NOMO-1 (cell line): ENCODE results near the gene STK40.
A peak's percentile ranks its signal among the peaks of the same experiment; 100 is the strongest.

Source experiments
- DNase-seq, 2 experiments: peaks; one replicate each; lab custom pipeline; 2025; ENCODE audit not compliant: unreplicated experiment in 2 of 2; lab: John Stamatoyannopoulos, UW

Gene STK40

DNA sequence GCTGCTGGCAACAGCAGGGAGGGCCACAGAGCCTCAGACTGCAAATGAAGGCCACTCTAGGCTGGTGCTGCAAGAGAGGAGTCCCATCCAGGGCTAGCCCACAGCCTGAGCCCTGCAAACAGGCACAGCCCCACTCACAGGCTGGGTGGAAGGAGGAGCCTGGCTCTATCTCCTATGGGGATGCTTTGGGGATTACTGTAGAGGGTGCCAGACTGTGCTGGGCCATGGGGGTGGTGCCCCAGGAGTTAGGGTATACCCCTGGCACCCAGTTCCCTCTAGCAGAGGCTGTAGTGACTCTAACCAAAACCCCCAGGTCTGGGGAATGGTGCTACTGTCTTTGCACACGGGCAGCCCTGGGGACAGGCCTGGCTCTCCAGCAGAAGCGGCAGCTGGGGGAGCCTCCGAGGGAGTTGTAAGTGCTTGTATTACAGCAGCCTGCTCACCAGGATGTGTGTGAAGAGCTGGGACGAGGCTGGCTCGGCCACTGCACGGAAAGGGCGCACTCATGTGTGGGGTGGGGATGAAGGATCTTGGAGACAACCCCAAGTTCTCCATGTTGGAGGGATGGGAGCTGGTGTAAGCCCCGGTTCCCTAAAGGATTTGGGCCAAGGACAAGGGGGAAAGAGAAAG is 38.9 kb downstream of the STK40 start:
- DNase-seq, result no peak

DNA sequence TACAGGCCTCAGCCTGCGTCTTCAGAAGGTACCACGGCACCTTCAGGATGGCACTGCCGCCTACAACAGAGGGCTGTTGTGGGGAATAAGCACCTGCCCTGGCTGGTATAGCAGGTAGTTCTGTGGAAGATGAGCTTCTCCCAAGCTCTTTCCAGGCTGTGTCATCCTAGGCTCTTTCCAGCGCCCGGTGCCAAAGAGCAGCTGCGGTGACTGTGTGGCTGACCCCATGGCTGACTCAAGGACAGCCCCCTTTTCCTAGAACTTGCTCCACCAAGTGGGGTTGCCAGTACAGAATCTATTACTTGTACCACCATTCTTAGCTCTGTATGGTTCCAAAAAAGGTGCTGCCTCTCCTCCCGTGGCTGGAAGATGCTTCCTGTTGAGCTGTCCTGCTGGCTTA is 40.4 kb downstream of the STK40 start:
- no peak for DNase-seq

- no peak for DNase-seq
These were observed 41.4 kb downstream of the STK40 start for GRCh38 chr1:36344395-36344680.

GRCh38 chr1:36343651-36344394 is 41.9 kb downstream of the STK40 start:
- DNase-seq, result no peak

- DNase-seq, result peak in 1 of 2 experiments; percentile 22
These were observed 43.1 kb downstream of the STK40 start for GRCh38 chr1:36342426-36343185.

- no peak for DNase-seq
These were observed 44.0 kb downstream of the STK40 start for GRCh38 chr1:36341626-36342320.

DNA sequence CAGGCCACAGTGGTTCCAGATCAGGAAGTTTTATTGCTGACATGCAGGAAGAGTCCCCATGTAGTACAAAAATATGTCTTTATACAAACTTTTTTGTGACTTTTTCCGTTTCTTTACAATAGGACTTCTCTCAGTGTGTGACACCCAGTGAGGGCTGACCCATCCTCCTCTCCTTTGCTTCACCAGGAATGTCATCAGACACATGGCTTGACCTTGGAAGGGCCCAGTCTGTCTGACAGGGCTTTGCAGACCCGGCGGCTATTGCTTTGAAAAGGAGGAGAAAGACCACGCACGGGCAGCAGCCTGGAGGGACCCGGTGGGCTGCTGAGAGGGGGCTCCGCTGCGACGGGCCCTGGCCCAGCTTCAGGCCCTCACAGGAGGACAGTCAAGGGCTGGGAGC is 46.1 kb downstream of the STK40 start:
- no peak for DNase-seq

- no peak for DNase-seq
These were observed 46.5 kb downstream of the STK40 start for GRCh38 chr1:36339215-36339614.

DNA sequence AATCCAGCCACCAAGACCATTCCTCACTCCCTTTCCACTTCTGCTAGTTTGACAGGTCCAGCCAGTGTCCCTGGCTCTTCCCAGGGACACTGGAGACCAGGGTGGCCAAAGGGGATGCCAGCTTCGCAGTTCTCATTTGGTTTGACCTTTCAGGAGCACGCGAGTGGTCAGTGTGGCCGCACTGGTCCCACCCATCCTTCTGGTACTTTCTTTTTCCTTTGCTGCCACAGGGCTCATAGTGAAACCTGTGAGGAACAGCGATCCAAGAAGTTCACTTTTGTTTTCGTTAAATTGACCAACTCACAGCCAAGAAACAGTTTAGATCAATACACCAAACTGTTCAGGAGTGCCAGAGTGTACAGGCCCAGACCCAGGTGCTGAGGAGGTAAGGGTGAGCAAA is 47.9 kb downstream of the STK40 start:
- no peak for DNase-seq

DNA sequence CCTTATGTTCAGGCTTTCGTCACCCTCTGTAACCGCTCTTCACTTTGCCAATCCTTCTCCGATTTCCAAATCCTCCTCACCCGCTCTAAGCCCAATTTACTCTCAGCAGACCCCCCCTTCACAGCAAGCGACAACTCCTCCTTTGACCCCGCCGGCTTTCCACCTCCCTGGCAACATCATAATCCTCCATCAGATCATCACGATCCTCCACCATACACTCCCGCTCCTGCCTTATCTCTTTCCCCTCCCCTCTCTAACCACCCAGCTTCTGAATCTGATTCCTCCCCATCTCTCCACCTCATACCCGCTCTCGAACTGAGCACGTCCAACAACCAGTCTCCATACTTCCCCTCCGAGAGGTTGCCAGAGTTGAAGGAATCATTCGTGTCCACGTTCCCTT is 54.8 kb downstream of the STK40 start:
- no peak for DNase-seq

- DNase-seq, result no peak
These were observed 55.9 kb downstream of the STK40 start for GRCh38 chr1:36329817-36330216.

DNA sequence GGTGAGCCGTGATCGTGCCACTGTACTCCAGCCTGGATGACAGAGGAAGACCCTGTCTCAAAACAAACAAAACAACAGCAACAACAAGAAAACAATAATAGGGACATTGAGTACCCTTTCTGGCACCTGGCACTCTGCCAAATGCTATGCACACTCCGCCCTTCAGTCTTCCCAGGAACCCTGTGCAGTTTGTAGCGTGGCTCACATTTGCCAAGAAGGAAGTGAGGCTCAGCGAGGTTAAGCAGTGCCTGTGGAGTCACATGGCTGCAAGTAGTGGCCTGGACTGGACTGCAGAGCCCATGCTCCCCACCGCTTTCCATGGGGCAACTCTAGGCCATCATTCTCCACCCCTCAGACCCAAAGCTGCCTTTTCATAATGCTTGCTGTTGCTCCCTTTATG is 57.0 kb downstream of the STK40 start:
- DNase-seq, result no peak

- DNase-seq, result no peak
These were observed 57.6 kb downstream of the STK40 start for GRCh38 chr1:36328088-36328480.

DNA sequence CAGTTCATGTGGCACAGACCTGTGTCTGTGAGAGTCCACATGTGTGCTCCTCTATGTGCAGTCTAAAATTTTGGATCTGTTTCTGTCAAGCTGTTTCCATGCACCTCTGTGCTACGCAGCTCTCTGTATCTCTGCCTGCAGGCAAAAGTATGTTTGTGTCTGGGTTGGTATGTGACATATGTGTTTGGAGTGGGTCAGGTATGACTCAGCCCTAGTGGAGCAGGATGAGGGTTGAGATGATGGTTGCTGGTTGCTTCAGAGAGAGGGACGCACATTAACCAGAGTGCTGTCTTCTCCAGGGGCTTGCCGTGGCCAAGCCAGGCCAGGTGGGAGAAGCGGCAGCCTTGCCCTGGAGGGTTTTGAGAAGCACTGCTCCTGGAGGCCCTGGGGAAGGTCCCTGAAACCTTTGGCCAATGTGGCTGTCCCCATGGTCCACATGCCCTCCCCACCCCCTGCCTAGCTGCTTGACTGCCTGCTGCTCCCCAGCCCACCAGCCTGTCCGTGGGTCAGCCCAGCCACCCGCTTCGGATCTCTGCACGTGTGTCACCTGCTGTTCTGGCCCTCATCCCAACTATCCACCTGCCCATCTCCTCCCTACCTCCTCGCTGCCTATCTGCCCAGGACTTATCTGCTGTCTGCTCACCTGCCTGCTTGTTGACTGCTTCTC is 58.2 kb downstream of the STK40 start:
- no peak for DNase-seq

DNA sequence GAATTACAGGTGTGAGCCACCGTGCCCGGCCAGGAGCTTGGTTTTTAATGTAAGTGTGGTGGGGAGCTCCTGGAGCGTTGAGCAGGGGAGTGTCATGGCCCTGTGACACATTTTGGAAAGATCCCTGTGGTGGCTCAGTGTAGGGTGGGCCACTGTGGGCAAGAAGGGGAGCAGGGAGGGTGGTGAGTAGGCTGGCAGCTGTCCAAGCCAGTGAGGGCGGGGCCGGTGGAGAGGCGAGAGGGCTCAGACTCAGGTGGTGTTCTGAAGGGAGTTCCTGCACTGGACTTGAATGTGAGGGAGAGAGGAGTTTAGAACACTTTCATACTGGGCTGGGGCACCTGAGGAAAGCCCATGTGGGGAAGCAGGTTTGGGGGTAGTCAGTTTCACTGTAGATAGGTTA is 59.2 kb downstream of the STK40 start:
- no peak for DNase-seq

GRCh38 chr1:36324353-36324703 is 61.4 kb downstream of the STK40 start:
- no peak for DNase-seq

DNA sequence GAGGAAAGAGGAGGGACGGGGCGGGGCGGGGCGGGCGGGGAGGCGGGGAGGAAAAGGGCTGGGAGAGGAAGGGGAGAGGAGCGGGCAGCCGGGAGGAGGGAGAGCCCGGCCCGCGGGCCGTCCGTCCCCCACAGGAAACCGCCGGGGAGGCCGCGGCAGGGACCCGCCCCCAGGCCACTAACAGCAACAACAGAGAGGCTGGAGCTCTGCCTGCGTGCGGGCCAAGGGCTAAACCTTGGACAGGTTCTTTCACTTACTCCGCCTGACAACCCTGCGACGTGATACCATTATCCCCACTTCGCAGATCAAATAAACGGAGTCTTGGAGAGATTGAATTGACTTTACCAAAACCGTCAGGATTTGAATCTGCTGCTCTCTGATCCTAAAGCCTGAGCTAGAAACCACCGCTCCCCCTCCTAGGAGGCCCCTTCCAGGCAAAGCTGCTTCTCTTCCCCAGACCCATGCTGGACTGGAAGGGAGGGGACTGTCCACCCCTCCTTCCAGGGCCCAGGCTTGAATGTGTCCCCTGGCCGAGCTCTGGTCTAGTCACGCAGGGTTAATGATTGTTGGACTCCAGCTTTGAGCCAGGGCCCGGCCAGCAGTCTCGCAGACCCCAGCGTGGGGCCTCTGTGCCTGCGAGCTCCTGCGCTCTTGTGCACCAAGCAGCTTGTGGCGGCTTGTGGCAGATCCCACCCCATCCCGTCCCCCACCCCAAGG is 61.9 kb downstream of the STK40 start, which contains the start of gene EVA1B:
EVA1B (minus strand) TSS at position 10 of the 717 bp plus-strand sequence. CDS start 608 bp downstream, outside the sequence.
- DNase-seq, result peak; percentile 49 to 59

DNA sequence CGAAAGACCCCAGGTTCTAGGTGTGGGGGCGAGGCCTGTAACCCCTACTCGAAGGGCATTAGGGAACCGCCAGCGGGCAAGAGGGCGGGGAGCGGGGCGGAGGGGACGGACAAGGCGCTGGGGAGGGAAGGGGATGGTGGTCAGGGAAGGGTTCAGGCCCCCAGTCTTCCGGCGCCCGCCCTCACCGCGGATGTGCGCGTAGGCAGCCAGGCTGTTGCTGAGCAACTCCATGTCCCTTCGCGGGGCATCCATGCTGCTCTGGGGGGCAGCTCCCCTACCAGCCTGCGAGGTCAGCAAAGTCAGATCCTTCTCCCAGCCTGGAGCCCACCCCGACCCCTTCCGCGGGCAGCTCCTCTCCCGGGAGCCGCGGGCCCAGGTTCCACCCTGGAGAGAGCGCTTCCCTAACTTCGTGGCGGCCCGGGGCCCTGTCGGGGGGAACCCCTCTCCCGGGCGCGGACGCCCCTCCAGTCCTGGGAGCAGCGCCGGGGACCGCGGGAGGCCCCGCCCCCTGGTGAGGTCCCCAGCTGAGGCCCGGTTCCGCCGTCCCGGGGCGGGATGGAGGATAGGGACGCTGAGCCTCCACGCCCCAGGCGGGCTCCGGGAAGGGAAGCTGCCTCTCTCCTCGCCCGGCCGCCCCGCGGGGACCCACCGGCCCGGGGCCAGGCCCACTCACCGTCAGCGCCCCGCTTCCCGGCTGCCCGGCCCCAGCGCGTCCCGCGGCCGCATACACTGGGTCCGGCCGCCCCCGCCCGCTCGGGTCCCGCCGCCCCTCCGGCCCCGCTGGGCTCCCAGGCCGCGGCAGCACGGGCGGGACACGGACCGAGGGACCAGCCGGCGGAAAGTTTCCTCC is 62.7 kb downstream of the STK40 start:
- no peak for DNase-seq

DNA sequence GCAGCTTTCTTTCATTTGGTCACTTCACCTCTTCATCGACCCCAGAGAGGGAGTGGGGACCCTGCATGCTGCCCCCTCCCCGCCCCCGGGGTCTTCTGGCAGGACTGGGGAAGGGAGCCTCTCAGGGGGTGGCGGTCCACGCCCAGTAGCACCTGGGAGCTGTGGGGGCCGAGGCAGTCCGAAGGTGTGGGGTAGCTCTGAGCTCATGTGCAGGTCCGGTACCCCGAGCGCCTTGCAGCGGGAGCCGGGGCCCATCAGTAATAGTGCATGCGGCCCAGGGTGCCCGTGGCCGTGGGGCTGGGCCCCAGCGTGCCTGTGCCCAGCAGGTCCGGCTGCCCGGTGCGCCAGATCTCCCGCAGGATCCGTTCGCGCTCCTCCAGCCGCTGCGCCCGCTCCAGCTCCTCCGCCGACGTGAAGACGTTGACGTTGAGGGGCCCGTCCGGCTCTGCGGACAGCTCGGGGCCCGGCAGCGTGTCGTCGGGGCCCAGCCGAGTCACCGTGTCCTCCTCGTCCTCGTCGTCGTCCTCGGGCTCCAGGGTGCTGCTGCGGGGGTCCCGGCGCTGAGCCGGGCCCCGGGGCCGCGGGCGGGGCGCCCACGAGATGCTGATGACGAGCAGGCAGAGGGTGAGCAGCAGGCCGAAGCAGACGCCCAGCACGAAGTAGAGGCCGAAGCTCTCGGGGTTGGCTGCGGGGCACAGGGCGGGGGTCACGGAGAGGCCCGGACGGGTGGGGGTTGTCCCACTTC is 63.5 kb downstream of the STK40 start:
- DNase-seq, result no peak
